Hepatocyte (in vitro differentiated cells): Measurements from ENCODE around the gene ADGRL3. TPM values are rescaled to one million over a fixed set of nuclear protein-coding genes. Genes with fewer than 3 reads are reported as not detected.

Experiments
- DNase-seq: peaks from one replicate; pipeline ENCODE4 v3.0.0-alpha.2; 2016; ENCODE audit warnings: low spot score
- H2AFZ ChIP-seq: fragments of 200-600 bp; sonication (generic); 2 replicates; pipeline ENCODE4 v1.6.0; 2016; ENCODE audit warnings: antibody characterized with exemption, mild to moderate bottlenecking
- H3K27ac ChIP-seq: fragments of 200-600 bp; sonication (generic); 2 replicates; pipeline ENCODE4 v1.5.1; 2016; ENCODE audit warnings: mild to moderate bottlenecking
- H3K27me3 ChIP-seq: fragments of 200-600 bp; sonication (generic); 2 replicates; pipeline ENCODE4 v1.6.1; 2016
- H3K36me3 ChIP-seq: fragments of 200-600 bp; sonication (generic); replicated peaks from 2 replicates; pipeline ENCODE4 v1.5.1; 2016; ENCODE audit warnings: low read depth; ENCODE audit not compliant: insufficient read depth
- H3K4me1 ChIP-seq: fragments of 200-600 bp; sonication (generic); 2 replicates; pipeline ENCODE4 v1.5.1; 2016; ENCODE audit warnings: mild to moderate bottlenecking, moderate library complexity; ENCODE audit not compliant: insufficient read depth
- H3K4me2 ChIP-seq: fragments of 200-600 bp; sonication (generic); 2 replicates; pipeline ENCODE4 v1.6.0; 2016
- H3K4me3 ChIP-seq: fragments of 200-600 bp; sonication (generic); 2 replicates; pipeline ENCODE4 v1.5.1; 2016; ENCODE audit warnings: mild to moderate bottlenecking
- H3K79me2 ChIP-seq: fragments of 200-600 bp; sonication (generic); 2 replicates; pipeline ENCODE4 v1.6.0; 2017; ENCODE audit warnings: mild to moderate bottlenecking
- H3K9me2 ChIP-seq: fragments of 200-600 bp; sonication (generic); replicated peaks from 2 replicates; pipeline ENCODE4 v1.6.0; 2017; ENCODE audit warnings: mild to moderate bottlenecking; ENCODE audit not compliant: insufficient read depth
- H3K9me3 ChIP-seq: fragments of 200-600 bp; sonication (generic); 2 replicates; pipeline ENCODE4 v1.5.1; 2016; ENCODE audit warnings: low read depth, mild to moderate bottlenecking
- H4K20me1 ChIP-seq: fragments of 200-600 bp; sonication (generic); 2 replicates; pipeline ENCODE4 v1.6.0; 2016; ENCODE audit warnings: mild to moderate bottlenecking; ENCODE audit not compliant: insufficient read depth, poor library complexity, severe bottlenecking
- CTCF ChIP-seq: fragments of 200-600 bp; sonication (generic); IDR thresholded peaks from 2 replicates; pipeline ENCODE4 v1.5.1; 2016; ENCODE audit warnings: antibody characterized with exemption, mild to moderate bottlenecking; ENCODE audit not compliant: poor library complexity
- EZH2 ChIP-seq: fragments of 200-600 bp; sonication (generic); IDR thresholded peaks from 2 replicates; pipeline ENCODE4 v1.6.1; 2016; ENCODE audit warnings: antibody characterized with exemption, mild to moderate bottlenecking, borderline replicate concordance
- EZH2phosphoT487 ChIP-seq: fragments of 200-600 bp; sonication (generic); IDR thresholded peaks from one replicate; pipeline ENCODE4 v1.6.1; 2018; ENCODE audit warnings: antibody characterized with exemption, mild to moderate bottlenecking, low read depth, moderate library complexity; ENCODE audit not compliant: unreplicated experiment, severe bottlenecking
- WGBS: methylation state at CpG from one replicate; pipeline ENCODE4 v1.1.6; 2016; ENCODE audit warnings: low lambda C conversion rate; ENCODE audit errors: missing lambda C conversion rate; 5-methylcytosine and 5-hydroxymethylcytosine counted together
- polyA plus RNA-seq: library from polyadenylated mRNA; unstranded; fragments of >200 nt; fragmentation: Nextera tagmentation; extraction: Ambion mirVana; gene quantifications from 2 replicates; pipeline ENCODE4 v1.2.1, GENCODE V29; 2016
- total RNA-seq: library from RNA; depleted of rRNA; stranded (reverse); fragments of >200 nt; gene quantifications from 2 replicates; pipeline ENCODE4 v1.2.3, GENCODE V29; 2014

The ADGRL3 gene
- total and polyA plus RNA-seq, 2 experiments from 2014 or later, result 4.4 to 21.2 TPM

GRCh38 chr4:61273233-61273632 lies 73.1 kb downstream of the ADGRL3 start:
- no peaks in the 10 kb centered on the region for H3K36me3 ChIP-seq
- peak overlapping the region; percentile 2 for H3K4me2 ChIP-seq
- no peak overlapping the region for H2AFZ ChIP-seq
- no peak overlapping the region for H3K27ac ChIP-seq
- H3K27me3 ChIP-seq, result no peaks in the 10 kb centered on the region
- no peak for TF ChIP-seq CTCF
- no peak for TF ChIP-seq EZH2phosphoT487
- no peak for TF ChIP-seq EZH2
- no peaks in the 10 kb centered on the region for H3K9me2 ChIP-seq
- H4K20me1 ChIP-seq, result peaks cover 9% of the 10 kb centered on the region
- H3K4me1 ChIP-seq, result no peaks in the 10 kb centered on the region
- 70% methylated on average over 6 of the region's 6 CpGs for WGBS
- DNase-seq, result peak; percentile 12
- no peaks in the 10 kb centered on the region for H3K9me3 ChIP-seq
- H3K79me2 ChIP-seq, result no peaks in the 10 kb centered on the region
- H3K4me3 ChIP-seq, result no peak overlapping the region

- no peaks in the 10 kb centered on the region for H3K27me3 ChIP-seq
- no peak overlapping the region for H3K4me3 ChIP-seq
- H4K20me1 ChIP-seq, result peaks cover 13% of the 10 kb centered on the region
- H3K27ac ChIP-seq, result no peak overlapping the region
- no peaks in the 10 kb centered on the region for H3K79me2 ChIP-seq
- no peaks in the 10 kb centered on the region for H3K9me2 ChIP-seq
- H3K36me3 ChIP-seq, result no peaks in the 10 kb centered on the region
- TF ChIP-seq EZH2 (no peak), CTCF (no peak), EZH2phosphoT487 (no peak)
- DNase-seq, result no peak
- 100% methylated on average over 1 of the region's 1 CpG for WGBS
- no peak overlapping the region for H2AFZ ChIP-seq
- H3K9me3 ChIP-seq, result no peaks in the 10 kb centered on the region
- no peak overlapping the region for H3K4me2 ChIP-seq
- H3K4me1 ChIP-seq, result no peaks in the 10 kb centered on the region
Observed at GRCh38 chr4:61274286-61274685, 74.2 kb downstream of the ADGRL3 start.

GRCh38 chr4:61275241-61275640 lies 75.1 kb downstream of the ADGRL3 start:
- Histone ChIP-seq H3K4me3 (no peak overlapping the region), H3K4me2 (no peak overlapping the region), H3K4me1 (no peaks in the 10 kb centered on the region), H4K20me1 (peaks cover 13% of the 10 kb centered on the region), H3K36me3 (no peaks in the 10 kb centered on the region), H3K27ac (no peak overlapping the region), H2AFZ (no peak overlapping the region), H3K27me3 (no peaks in the 10 kb centered on the region), H3K79me2 (no peaks in the 10 kb centered on the region), H3K9me2 (no peaks in the 10 kb centered on the region), H3K9me3 (no peaks in the 10 kb centered on the region)
- 57% methylated on average over 2 of the region's 2 CpGs for WGBS
- no peak for TF ChIP-seq CTCF
- TF ChIP-seq EZH2, result no peak
- TF ChIP-seq EZH2phosphoT487, result no peak
- DNase-seq, result no peak

- H2AFZ ChIP-seq, result no peak overlapping the region
- H3K4me1 ChIP-seq, result no peaks in the 10 kb centered on the region
- H3K79me2 ChIP-seq, result no peaks in the 10 kb centered on the region
- H3K9me2 ChIP-seq, result no peaks in the 10 kb centered on the region
- no peak overlapping the region for H3K27ac ChIP-seq
- no peak for TF ChIP-seq EZH2phosphoT487
- no peak for TF ChIP-seq EZH2
- no peak for TF ChIP-seq CTCF
- 95% methylated on average over 1 of the region's 1 CpG for WGBS
- H3K9me3 ChIP-seq, result no peaks in the 10 kb centered on the region
- H3K27me3 ChIP-seq, result no peaks in the 10 kb centered on the region
- peaks cover 13% of the 10 kb centered on the region for H4K20me1 ChIP-seq
- H3K36me3 ChIP-seq, result no peaks in the 10 kb centered on the region
- no peak overlapping the region for H3K4me3 ChIP-seq
- DNase-seq, result no peak
- no peak overlapping the region for H3K4me2 ChIP-seq
Observed at GRCh38 chr4:61276029-61276428, 75.9 kb downstream of the ADGRL3 start.
